GM21367 (cell line): ENCODE results near the gene ZFAND6.
A peak's percentile ranks its signal among the peaks of the same experiment; 100 is the strongest.
"Not testable (repeated sequence)": the region's sequence is repeated elsewhere in the genome, so short reads cannot be mapped to it uniquely, and the experiment has no call there.

Experiments used
- ATAC-seq: cut with Tn5 transposase; IDR thresholded peaks from one replicate; pipeline ENCODE4 v1.9.1; 2021; ENCODE audit not compliant: unreplicated experiment

The ZFAND6 gene

GRCh38 chr15:80141916-80142598 lies 82.6 kb downstream of the ZFAND6 start:
- no peak for ATAC-seq

GRCh38 chr15:80142646-80143045 lies 83.2 kb downstream of the ZFAND6 start:
- ATAC-seq: no peak

- ATAC-seq: no peak
Measured at GRCh38 chr15:80151148-80151547, 91.7 kb downstream of the ZFAND6 start.

- no peak for ATAC-seq
Measured at GRCh38 chr15:80151576-80151975, 92.1 kb downstream of the ZFAND6 start.

- ATAC-seq: peak; percentile 54
Measured at GRCh38 chr15:80152180-80152895, 92.9 kb downstream of the ZFAND6 start.

GRCh38 chr15:80152896-80153876 lies 93.7 kb downstream of the ZFAND6 start, which contains the start of gene FAH:
FAH (plus strand) TSS chr15:80152999; CDS start chr15:80153055, 56 bp downstream.
- peak; percentile 41 for ATAC-seq

GRCh38 chr15:80153900-80154299 lies 94.4 kb downstream of the ZFAND6 start:
- no peak for ATAC-seq

- ATAC-seq: no peak
Measured at GRCh38 chr15:80154336-80154735, 94.9 kb downstream of the ZFAND6 start.

GRCh38 chr15:80155001-80155377 lies 95.5 kb downstream of the ZFAND6 start:
- ATAC-seq: no peak

GRCh38 chr15:80155378-80156175 lies 96.1 kb downstream of the ZFAND6 start:
- ATAC-seq: not testable (repeated sequence)

- ATAC-seq: no peak
Measured at GRCh38 chr15:80156176-80156720, 96.8 kb downstream of the ZFAND6 start.

GRCh38 chr15:80157215-80157614 lies 97.7 kb downstream of the ZFAND6 start:
- ATAC-seq: no peak

- no peak for ATAC-seq
Measured at GRCh38 chr15:80159301-80159700, 99.8 kb downstream of the ZFAND6 start.

GRCh38 chr15:80159811-80160569 lies 100.5 kb downstream of the ZFAND6 start:
- ATAC-seq: no peak

GRCh38 chr15:80160570-80161156 lies 101.2 kb downstream of the ZFAND6 start:
- ATAC-seq: peak; percentile 65

GRCh38 chr15:80161468-80162016 lies 102.1 kb downstream of the ZFAND6 start:
- ATAC-seq: no peak

GRCh38 chr15:80162059-80162554 lies 102.6 kb downstream of the ZFAND6 start:
- no peak for ATAC-seq

- no peak for ATAC-seq
Measured at GRCh38 chr15:80163217-80163616, 103.7 kb downstream of the ZFAND6 start.

GRCh38 chr15:80163897-80164296 lies 104.4 kb downstream of the ZFAND6 start:
- ATAC-seq: no peak
